ENCODE results near the gene ROR2.

The ROR2 gene

DNA sequence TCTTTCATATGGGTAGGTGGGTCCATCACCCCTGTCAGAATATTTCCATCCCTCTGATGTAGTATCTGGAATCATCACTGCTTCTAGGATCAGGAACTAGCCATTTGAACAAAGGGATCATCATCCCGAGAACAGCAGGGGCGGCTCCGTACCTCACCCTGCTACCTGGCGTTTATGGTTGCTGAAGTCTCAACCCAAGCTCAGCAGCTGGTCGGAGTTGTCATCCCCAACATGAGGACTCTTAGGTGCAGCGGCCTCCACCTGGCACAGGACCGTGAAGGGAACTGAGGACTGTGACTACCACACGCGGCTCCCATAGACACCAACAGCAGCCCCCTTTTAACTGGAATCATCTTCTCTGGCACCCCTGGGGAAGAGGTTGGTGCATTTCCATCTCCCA, 35.1 kb downstream of the ROR2 start:
- no peaks in the 10 kb centered on the region for H3K36me3 ChIP-seq (ENCODE audit: insufficient read depth)
- H3K27ac ChIP-seq, result no peak overlapping the region

DNA sequence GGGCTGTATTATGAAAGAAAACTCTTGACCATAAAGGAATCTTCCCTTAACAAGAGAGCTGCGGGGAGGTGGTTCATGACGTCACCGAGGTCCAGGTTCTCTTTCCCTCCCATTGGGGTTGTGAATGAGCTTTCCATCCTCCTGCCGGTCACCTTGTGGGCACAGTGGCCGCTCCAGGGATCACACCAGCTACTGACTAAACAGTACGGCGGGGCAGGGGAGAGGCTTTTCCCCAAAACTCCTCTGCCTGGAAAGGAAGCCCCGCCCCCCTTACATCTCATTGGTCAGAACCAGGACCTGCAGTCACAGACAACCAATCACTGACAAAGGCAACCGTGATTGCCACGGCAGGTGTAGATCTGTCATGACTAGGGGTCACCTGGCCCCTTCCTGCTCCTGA, 35.6 kb downstream of the ROR2 start:
- Histone ChIP-seq H2AFZ (ENCODE audit: low read depth) (no peak overlapping the region), H3K27ac (no peak overlapping the region), H3K9ac (no peak overlapping the region), H4K20me1 (ENCODE audit: insufficient read depth) (no peaks in the 10 kb centered on the region), H3K4me2 (no peak overlapping the region), H3K27me3 (ENCODE audit: insufficient read depth, low read depth) (no peaks in the 10 kb centered on the region), H3K4me1 (ENCODE audit: low read depth, poor library complexity, severe bottlenecking) (peaks cover 15% of the 10 kb centered on the region), H3K4me3 (IDR thresholded peaks at IDR 0.05; ENCODE audit: insufficient read depth, low read depth, low read length) (no peak overlapping the region), H3K79me2 (ENCODE audit: insufficient read depth, low read depth) (no peaks in the 10 kb centered on the region), H3K36me3 (ENCODE audit: insufficient read depth) (no peaks in the 10 kb centered on the region)
- TF ChIP-seq, protein P1, sequence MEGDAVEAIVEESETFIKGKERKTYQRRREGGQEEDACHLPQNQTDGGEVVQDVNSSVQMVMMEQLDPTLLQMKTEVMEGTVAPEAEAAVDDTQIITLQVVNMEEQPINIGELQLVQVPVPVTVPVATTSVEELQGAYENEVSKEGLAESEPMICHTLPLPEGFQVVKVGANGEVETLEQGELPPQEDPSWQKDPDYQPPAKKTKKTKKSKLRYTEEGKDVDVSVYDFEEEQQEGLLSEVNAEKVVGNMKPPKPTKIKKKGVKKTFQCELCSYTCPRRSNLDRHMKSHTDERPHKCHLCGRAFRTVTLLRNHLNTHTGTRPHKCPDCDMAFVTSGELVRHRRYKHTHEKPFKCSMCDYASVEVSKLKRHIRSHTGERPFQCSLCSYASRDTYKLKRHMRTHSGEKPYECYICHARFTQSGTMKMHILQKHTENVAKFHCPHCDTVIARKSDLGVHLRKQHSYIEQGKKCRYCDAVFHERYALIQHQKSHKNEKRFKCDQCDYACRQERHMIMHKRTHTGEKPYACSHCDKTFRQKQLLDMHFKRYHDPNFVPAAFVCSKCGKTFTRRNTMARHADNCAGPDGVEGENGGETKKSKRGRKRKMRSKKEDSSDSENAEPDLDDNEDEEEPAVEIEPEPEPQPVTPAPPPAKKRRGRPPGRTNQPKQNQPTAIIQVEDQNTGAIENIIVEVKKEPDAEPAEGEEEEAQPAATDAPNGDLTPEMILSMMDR (conservative IDR thresholded peaks at IDR 0.05; ENCODE audit: low read depth, low read length), result no peak

More for the DNA sequence above, 35.1 kb downstream of the ROR2 start:
- Histone ChIP-seq H3K4me2 (no peak overlapping the region), H3K27me3 (ENCODE audit: insufficient read depth, low read depth) (no peaks in the 10 kb centered on the region), H3K4me1 (ENCODE audit: low read depth, poor library complexity, severe bottlenecking) (peaks cover 9% of the 10 kb centered on the region), H3K9ac (no peak overlapping the region), H4K20me1 (ENCODE audit: insufficient read depth) (no peaks in the 10 kb centered on the region), H3K79me2 (ENCODE audit: insufficient read depth, low read depth) (no peaks in the 10 kb centered on the region), H2AFZ (ENCODE audit: low read depth) (no peak overlapping the region), H3K4me3 (IDR thresholded peaks at IDR 0.05; ENCODE audit: insufficient read depth, low read depth, low read length) (no peak overlapping the region)
- TF ChIP-seq, protein P1 (conservative IDR thresholded peaks at IDR 0.05; ENCODE audit: low read depth, low read length), result no peak

DNA sequence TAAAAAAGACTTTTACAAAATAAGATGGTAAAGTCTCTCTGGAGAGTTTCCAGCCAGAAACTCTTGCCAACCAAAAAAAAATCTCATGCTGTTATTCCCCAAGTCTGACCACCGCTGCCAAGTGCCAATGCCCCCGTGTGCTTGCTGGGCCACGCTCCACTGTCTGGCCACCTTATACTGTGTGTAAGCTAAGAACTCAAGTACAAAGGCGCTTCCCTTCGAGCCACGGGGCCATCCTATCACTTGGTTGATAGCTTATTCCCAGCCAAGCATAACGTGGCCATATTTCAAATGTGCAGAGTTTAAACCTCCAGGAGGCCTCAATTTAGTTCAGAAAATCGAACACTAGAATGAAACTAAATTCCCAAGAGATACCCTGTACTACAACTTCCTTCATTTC, 36.0 kb downstream of the ROR2 start:
- Histone ChIP-seq H3K27me3 (ENCODE audit: insufficient read depth, low read depth) (no peaks in the 10 kb centered on the region), H2AFZ (ENCODE audit: low read depth) (no peak overlapping the region), H3K27ac (no peak overlapping the region), H4K20me1 (ENCODE audit: insufficient read depth) (no peaks in the 10 kb centered on the region), H3K79me2 (ENCODE audit: insufficient read depth, low read depth) (no peaks in the 10 kb centered on the region), H3K9ac (no peak overlapping the region), H3K36me3 (ENCODE audit: insufficient read depth) (no peaks in the 10 kb centered on the region), H3K4me1 (ENCODE audit: low read depth, poor library complexity, severe bottlenecking) (peaks cover 19% of the 10 kb centered on the region), H3K4me3 (IDR thresholded peaks at IDR 0.05; ENCODE audit: insufficient read depth, low read depth, low read length) (no peak overlapping the region), H3K4me2 (no peak overlapping the region)
- TF ChIP-seq, protein P1 (conservative IDR thresholded peaks at IDR 0.05; ENCODE audit: low read depth, low read length), result no peak

DNA sequence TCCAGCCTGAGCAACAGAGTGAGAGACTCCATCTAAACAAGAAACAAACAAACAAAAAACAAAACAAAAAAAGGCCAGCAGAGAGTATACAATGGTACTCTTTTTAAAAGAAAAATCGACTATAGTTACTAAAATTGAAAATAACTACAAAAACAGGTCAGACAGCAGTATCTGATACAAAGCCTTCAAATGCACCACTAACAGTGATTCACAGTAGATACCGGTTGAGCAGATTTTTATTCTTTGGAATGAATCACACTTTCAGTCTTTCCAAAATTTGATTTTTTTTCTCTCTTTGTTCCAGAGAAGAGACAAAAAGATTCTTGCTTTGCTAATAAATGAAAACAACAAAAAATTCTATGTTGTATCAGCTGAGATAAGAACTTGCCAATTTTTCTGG, 36.9 kb downstream of the ROR2 start:
- H2AFZ ChIP-seq (ENCODE audit: low read depth), result no peak overlapping the region
- no peak overlapping the region for H3K4me2 ChIP-seq
- TF ChIP-seq, protein P1 (conservative IDR thresholded peaks at IDR 0.05; ENCODE audit: low read depth, low read length), result no peak
- H3K9ac ChIP-seq, result no peak overlapping the region
- no peaks in the 10 kb centered on the region for H4K20me1 ChIP-seq (ENCODE audit: insufficient read depth)
- no peaks in the 10 kb centered on the region for H3K79me2 ChIP-seq (ENCODE audit: insufficient read depth, low read depth)
- no peak overlapping the region for H3K4me3 ChIP-seq (IDR thresholded peaks at IDR 0.05; ENCODE audit: insufficient read depth, low read depth, low read length)
- no peaks in the 10 kb centered on the region for H3K36me3 ChIP-seq (ENCODE audit: insufficient read depth)
- H3K4me1 ChIP-seq (ENCODE audit: low read depth, poor library complexity, severe bottlenecking), result peaks cover 28% of the 10 kb centered on the region
- no peaks in the 10 kb centered on the region for H3K27me3 ChIP-seq (ENCODE audit: insufficient read depth, low read depth)
- no peak overlapping the region for H3K27ac ChIP-seq

Measured in KMS-11 (cell line).